BJ (cell line): ENCODE measurements around the gene PRKAB1. TPM values are rescaled to one million over a fixed set of nuclear protein-coding genes. Genes with fewer than 3 reads are reported as not detected.
A peak's percentile ranks its signal among the peaks of the same experiment; 100 is the strongest.

ENCODE experiments used
- CTCF ChIA-PET: fragments of 350-600 bp; formaldehyde crosslinking; extraction: SDS; loops from one replicate; lab custom pipeline; 2021; ENCODE audit warnings: antibody characterized with exemption, inconsistent platforms; lab: Yijun Ruan, JAX
- POLR2A ChIA-PET: fragments of 300-600 bp; sonication (Branson Sonifier 250); formaldehyde crosslinking; extraction: SDS; loops from one replicate; lab custom pipeline; 2021; ENCODE audit warnings: antibody characterized with exemption; lab: Charles Lee
- DNase-seq: peaks from one replicate; pipeline ENCODE4 v3.0.0-alpha.2; 2011; ENCODE audit warnings: low read depth
- H3K27me3 ChIP-seq: 2 replicates; pipeline ENCODE4 v1.6.0; 2011; ENCODE audit warnings: low read length; ENCODE audit not compliant: control insufficient read depth, insufficient read depth
- H3K36me3 ChIP-seq: 2 replicates; pipeline ENCODE4 v1.5.1; 2011; ENCODE audit warnings: low read length; ENCODE audit not compliant: control insufficient read depth, insufficient read depth
- H3K4me3 ChIP-seq: 2 replicates; pipeline ENCODE4 v1.5.1; 2011; ENCODE audit warnings: low read depth, mild to moderate bottlenecking, control low read depth, low read length
- polyA plus RNA-seq: library from polyadenylated mRNA; depleted of rRNA; stranded (reverse); fragments of >200 nt; gene quantifications from 2 replicates; pipeline ENCODE4 v1.2.3, GENCODE V29; 2011
- TF ChIP-seq, protein P1 (sequence below): IDR thresholded peaks from 2 replicates; pipeline ENCODE4 v1.5.1; 2011; ENCODE audit warnings: low read depth, mild to moderate bottlenecking, control low read depth, inconsistent platforms, low read length, moderate library complexity; ENCODE audit not compliant: insufficient read depth

The PRKAB1 gene
- polyA plus RNA-seq, 1 experiment = 45.7 TPM

DNA sequence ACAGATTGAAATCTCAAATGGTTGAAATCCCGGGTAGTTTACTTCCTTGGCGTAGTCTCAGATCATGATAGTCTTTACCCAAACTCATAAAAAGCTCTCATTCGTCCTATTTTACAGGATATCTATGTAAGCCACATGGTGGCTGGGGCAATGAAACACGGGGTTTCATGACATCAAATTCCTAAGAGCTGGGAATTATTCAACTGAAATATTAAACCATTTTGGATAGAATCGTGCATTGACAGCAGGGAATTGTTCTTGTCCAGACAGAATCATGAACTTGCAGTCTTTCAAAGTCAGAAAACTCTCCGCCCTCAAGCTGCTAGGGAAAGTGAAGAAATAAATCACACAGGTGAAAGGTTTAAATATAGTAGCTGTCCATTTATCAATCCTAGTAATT, 33.2 kb upstream of the PRKAB1 start:
- no peak overlapping the region for H3K4me3 ChIP-seq
- ChIA-PET POLR2A (no interaction called here), CTCF (interaction anchor here (0.6 to 1.0 kb wide), 3 partner anchors 11 to 33 kb away, joined by 3 to 4 read pairs (median 3); partner anchors contain the start of gene PRKAB1)
- DNase-seq = no peak
- no peaks in the 10 kb centered on the region for H3K36me3 ChIP-seq
- H3K27me3 ChIP-seq = no peaks in the 10 kb centered on the region; the same call in 1 of the 2 replicates
- TF ChIP-seq, protein P1, sequence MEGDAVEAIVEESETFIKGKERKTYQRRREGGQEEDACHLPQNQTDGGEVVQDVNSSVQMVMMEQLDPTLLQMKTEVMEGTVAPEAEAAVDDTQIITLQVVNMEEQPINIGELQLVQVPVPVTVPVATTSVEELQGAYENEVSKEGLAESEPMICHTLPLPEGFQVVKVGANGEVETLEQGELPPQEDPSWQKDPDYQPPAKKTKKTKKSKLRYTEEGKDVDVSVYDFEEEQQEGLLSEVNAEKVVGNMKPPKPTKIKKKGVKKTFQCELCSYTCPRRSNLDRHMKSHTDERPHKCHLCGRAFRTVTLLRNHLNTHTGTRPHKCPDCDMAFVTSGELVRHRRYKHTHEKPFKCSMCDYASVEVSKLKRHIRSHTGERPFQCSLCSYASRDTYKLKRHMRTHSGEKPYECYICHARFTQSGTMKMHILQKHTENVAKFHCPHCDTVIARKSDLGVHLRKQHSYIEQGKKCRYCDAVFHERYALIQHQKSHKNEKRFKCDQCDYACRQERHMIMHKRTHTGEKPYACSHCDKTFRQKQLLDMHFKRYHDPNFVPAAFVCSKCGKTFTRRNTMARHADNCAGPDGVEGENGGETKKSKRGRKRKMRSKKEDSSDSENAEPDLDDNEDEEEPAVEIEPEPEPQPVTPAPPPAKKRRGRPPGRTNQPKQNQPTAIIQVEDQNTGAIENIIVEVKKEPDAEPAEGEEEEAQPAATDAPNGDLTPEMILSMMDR = no peak

DNA sequence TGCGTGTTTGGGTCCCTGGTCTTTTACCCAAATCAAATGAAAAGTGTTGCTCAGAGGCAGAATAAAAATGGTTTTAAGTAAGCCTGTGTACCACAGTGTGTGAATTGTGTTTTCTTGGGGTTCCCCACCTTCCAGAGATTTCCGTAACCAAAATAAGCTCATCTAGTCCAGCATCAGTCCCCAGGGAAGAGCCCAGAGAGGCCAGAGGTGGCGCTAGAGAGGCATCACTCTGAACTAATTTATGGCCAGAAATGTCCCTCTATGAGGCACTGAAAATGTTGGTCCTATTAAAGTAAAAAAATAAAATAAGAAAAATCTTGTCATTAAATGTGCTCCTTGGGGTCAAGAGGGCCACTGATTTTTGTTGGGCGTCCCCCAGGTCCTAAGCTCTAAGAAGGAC, 24.9 kb upstream of the PRKAB1 start:
- POLR2A ChIA-PET = no interaction called here
- H3K27me3 ChIP-seq = no peaks in the 10 kb centered on the region
- H3K36me3 ChIP-seq = no peaks in the 10 kb centered on the region
- DNase-seq = no peak
- CTCF ChIA-PET = interaction anchor here (0.9 to 1.3 kb wide), 3 partner anchors 11 to 13 kb away, joined by 3 to 5 read pairs (median 4); no protein-coding TSS in a partner anchor
- no peak overlapping the region for H3K4me3 ChIP-seq
- TF ChIP-seq, protein P1 = no peak

DNA sequence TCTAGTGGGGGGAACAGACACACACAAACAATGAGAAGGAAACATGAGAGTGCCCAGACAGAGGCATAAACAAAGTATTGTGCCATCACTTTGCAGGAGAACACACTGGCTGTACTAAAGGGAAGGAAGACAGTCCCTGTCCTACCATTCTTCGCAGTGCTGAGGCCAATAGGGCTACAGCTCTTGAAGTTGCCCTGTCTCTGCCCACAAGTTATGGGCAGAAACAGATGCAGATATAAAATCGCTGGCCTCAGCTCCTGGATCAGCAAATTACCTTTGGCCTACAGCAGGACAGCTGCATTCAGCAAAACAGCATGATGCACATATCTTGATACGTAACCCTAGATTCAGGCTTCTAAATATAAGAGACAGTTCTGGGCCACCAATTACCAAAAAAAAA, 23.0 kb upstream of the PRKAB1 start:
- POLR2A ChIA-PET = no interaction called here
- Histone ChIP-seq H3K36me3 (no peaks in the 10 kb centered on the region), H3K27me3 (no peaks in the 10 kb centered on the region), H3K4me3 (no peak overlapping the region)
- DNase-seq = no peak
- CTCF ChIA-PET = interaction anchor here (1.7 kb wide), 1 partner anchor 14 kb away, joined by 5 read pairs; no protein-coding TSS in a partner anchor
- TF ChIP-seq, protein P1 = no peak

DNA sequence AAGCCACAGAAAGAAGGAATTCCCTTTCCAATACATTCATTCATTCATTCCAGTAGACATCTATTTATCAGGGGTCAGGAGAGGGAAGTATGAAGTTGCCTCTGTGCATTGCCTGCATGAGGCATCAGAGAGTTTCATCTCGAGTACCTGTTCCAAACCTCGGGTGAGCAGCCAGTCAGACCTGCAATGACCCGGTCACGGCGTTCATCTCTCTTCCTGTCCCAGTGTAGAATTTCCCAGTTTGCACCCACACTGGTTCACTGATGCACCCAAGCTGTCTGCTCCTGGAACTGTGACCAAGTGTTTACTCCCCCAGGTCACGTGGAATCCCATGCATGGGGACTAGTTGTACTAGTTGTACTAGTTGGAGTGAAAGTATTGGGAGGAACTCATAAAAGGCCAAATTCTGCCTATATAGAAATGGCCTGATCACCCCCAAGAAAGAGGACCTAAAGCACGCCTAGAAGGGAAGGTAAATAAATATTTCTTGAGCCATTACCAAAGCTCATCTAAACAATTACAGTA, 22.3 kb upstream of the PRKAB1 start:
- TF ChIP-seq, protein P1 = no peak
- CTCF ChIA-PET = interaction anchor here (1.2 kb wide), 1 partner anchor 13 kb away, joined by 5 read pairs; no protein-coding TSS in a partner anchor
- no peak overlapping the region for H3K4me3 ChIP-seq
- POLR2A ChIA-PET = no interaction called here
- no peaks in the 10 kb centered on the region for H3K27me3 ChIP-seq
- no peaks in the 10 kb centered on the region for H3K36me3 ChIP-seq
- no peak for DNase-seq

DNA sequence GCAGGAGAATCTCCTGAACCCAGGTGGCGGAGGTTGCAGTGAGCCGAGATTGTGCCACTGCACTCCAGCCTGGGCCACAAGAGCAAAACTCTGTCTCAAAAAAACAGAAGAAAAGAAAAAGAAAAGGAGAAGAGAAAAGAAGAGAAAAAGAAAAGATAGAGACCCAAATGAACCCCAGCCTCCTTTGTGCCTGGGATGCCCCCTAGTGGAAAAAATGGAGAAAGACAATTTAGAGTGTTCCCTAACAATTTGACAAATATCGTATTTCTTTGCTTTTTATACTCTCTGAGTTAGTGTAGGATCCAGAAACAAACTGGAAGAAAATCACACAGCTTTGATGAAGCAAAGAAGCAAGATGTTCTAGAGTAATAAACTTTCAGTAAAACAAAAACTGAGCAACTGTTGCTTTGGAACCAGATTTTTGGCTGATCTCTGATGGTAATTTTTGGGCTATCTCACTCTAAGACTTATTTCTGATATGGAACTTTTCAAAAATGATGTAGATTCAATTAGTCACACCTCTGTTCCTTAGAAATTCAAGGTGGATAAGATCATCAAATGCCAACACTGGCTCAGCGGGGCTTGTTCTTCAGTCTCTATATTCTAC, 18.6 kb upstream of the PRKAB1 start:
- ChIA-PET POLR2A (no interaction called here), CTCF (interaction anchor here (0.7 to 2.9 kb wide), 6 partner anchors 9 to 1206 kb away, joined by 3 to 13 read pairs (median 4); no protein-coding TSS in a partner anchor)
- Histone ChIP-seq H3K36me3 (no peaks in the 10 kb centered on the region), H3K27me3 (no peaks in the 10 kb centered on the region), H3K4me3 (no peak overlapping the region)
- TF ChIP-seq, protein P1 = peak; percentile 57
- DNase-seq = no peak
